GF-D8 (cell line): ENCODE results near the gene TMEM80.

Experiments used
- DNase-seq: peaks from one replicate; lab custom pipeline; 2025; lab: John Stamatoyannopoulos, UW

The TMEM80 gene

GRCh38 chr11:745428-745827 is 49.8 kb downstream of the TMEM80 start:
- no peak for DNase-seq

- DNase-seq: peak; percentile 24
Measured at GRCh38 chr11:746289-747157, 50.9 kb downstream of the TMEM80 start.

- DNase-seq: peak; percentile 42
Measured at GRCh38 chr11:747158-748006, 51.8 kb downstream of the TMEM80 start, which contains the start of gene TALDO1. TALDO1 (plus strand) TSS chr11:747464; CDS start chr11:747482, 18 bp downstream.

GRCh38 chr11:748007-748359 is 52.4 kb downstream of the TMEM80 start:
- no peak for DNase-seq

GRCh38 chr11:749731-750130 is 54.1 kb downstream of the TMEM80 start:
- DNase-seq: no peak
